Endothelial cell of umbilical vein (primary cell): ENCODE results near the gene DND1.
"Not testable (repeated sequence)": the region's sequence is repeated elsewhere in the genome, so short reads cannot be mapped to it uniquely, and the experiment has no call there.

Experiments used
- CTCF ChIP-seq, 2 donors: IDR thresholded peaks; 1 replicate in 1 of 2; 2 replicates in 1 of 2; pipeline ENCODE4 v1.5.1; 2011; ENCODE audit warnings: low read length in 2 of 2, mild to moderate bottlenecking in 2 of 2, moderate library complexity in 2 of 2, control low read depth in 1 of 2, inconsistent platforms in 1 of 2, low read depth in 1 of 2; ENCODE audit not compliant: insufficient read depth in 1 of 2; ENCODE audit errors: extremely low read depth in 1 of 2
- EZH2 ChIP-seq: IDR thresholded peaks from 2 replicates; pipeline ENCODE4 v1.6.1; 2012; ENCODE audit warnings: borderline replicate concordance, low read depth, mild to moderate bottlenecking, moderate library complexity, low read length, inconsistent platforms; ENCODE audit not compliant: severe bottlenecking
- FOS ChIP-seq: IDR thresholded peaks from 2 replicates; pipeline ENCODE4 v1.6.1; 2011; ENCODE audit warnings: mild to moderate bottlenecking, low read length, moderate library complexity, borderline replicate concordance; ENCODE audit not compliant: insufficient read depth
- MAX ChIP-seq: IDR thresholded peaks from 2 replicates; pipeline ENCODE4 v1.6.1; 2011; ENCODE audit not compliant: insufficient read depth, insufficient read length
- POLR2A ChIP-seq: IDR thresholded peaks from 2 replicates; pipeline ENCODE4 v1.6.1; 2012; ENCODE audit warnings: low read depth, mild to moderate bottlenecking, control low read depth, low read length
- POLR2AphosphoS5 ChIP-seq: IDR thresholded peaks from 2 replicates; pipeline ENCODE4 v1.6.1; 2012; ENCODE audit warnings: low read depth, mild to moderate bottlenecking, control low read depth, low read length, moderate library complexity; ENCODE audit not compliant: insufficient read depth

GRCh38 chr5:140624886-140625285 is 48.5 kb downstream of the DND1 start:
- not testable (repeated sequence) for TF ChIP-seq MAX; CTCF (IDR thresholded peaks at IDR 0.05; ENCODE audit: extremely low read depth in 1 of 2, insufficient read depth in 1 of 2, low read depth in 1 of 2, low read length in 2 of 2); POLR2A; EZH2; FOS; POLR2AphosphoS5
